Epithelial cell of esophagus (primary cell): ENCODE results near the gene DCP2.
A peak's percentile ranks its signal among the peaks of the same experiment; 100 is the strongest.

Experiments used
- DNase-seq: peaks from one replicate; pipeline ENCODE4 v3.0.0; 2010; ENCODE audit warnings: low read depth
- H3K4me3 ChIP-seq: 2 replicates; pipeline ENCODE4 v1.5.1; 2011; ENCODE audit warnings: mild to moderate bottlenecking, low read length, control low read depth
- TF ChIP-seq, protein P1 (sequence below): IDR thresholded peaks from 2 replicates; pipeline ENCODE4 v1.5.1; 2011; ENCODE audit warnings: low read depth, mild to moderate bottlenecking, low read length, control low read depth, inconsistent platforms; ENCODE audit not compliant: insufficient read depth; ENCODE audit errors: missing control alignments

Gene DCP2

GRCh38 chr5:112967520-112968083 lies 9.0 kb upstream of the DCP2 start:
- no peak overlapping the region for H3K4me3 ChIP-seq
- DNase-seq: no peak

DNA sequence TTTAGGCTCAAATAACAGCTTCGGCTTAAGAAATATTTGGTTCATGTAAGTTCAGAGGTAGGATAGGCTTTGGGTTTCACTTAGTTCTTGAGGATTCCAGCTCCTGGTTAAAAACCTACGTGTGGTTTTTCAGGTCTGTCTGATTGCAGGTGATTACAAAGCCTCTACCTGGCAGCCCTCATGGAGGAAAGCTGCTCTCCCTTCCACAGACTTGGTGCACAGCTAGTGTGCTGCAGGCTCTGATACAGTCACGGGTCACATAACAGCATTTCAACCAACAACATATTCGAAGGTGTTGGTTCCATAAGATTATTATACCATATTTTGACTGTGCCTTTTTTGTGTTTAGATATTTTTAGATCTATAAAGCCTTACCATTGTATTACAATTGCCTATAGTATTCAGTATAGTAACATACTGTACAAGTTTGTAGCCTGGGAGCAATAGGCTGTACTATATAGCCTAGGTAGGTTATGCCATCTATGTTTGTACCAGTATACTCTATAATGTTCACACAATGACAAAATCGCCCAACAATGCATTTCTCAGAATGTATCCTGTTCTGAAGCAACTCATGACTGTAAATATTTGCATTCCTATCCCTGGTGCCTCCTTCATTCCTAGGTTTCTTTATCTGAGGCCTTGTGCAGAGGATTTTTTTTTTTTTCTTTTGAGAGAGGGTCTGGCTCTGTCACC lies 8.0 kb upstream of the DCP2 start:
- TF ChIP-seq, protein P1, sequence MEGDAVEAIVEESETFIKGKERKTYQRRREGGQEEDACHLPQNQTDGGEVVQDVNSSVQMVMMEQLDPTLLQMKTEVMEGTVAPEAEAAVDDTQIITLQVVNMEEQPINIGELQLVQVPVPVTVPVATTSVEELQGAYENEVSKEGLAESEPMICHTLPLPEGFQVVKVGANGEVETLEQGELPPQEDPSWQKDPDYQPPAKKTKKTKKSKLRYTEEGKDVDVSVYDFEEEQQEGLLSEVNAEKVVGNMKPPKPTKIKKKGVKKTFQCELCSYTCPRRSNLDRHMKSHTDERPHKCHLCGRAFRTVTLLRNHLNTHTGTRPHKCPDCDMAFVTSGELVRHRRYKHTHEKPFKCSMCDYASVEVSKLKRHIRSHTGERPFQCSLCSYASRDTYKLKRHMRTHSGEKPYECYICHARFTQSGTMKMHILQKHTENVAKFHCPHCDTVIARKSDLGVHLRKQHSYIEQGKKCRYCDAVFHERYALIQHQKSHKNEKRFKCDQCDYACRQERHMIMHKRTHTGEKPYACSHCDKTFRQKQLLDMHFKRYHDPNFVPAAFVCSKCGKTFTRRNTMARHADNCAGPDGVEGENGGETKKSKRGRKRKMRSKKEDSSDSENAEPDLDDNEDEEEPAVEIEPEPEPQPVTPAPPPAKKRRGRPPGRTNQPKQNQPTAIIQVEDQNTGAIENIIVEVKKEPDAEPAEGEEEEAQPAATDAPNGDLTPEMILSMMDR: no peak
- DNase-seq: peak; percentile 50
- no peak overlapping the region for H3K4me3 ChIP-seq

More at GRCh38 chr5:112967520-112968083, 9.0 kb upstream of the DCP2 start:
- TF ChIP-seq, protein P1: no peak

DNA sequence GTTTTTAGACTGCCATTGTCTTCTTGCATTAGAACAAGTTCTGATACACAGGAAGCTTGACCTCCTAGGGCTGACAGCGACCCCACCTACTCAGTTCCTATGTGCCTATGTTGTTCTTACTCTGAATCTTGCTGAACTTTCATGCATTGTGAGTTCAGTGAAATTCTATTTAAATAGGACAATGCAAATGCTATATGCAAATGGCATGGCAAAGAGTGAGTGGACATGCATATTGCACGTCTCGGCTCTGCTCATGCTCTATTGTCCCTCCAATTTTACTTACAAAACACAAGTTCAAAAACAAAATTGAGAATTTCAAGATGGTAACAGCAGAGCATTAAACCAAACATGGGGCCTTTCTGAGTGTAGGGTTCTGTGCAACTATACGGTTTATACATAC lies 5.3 kb upstream of the DCP2 start:
- TF ChIP-seq, protein P1: no peak
- no peak for DNase-seq
- H3K4me3 ChIP-seq: no peak overlapping the region

DNA sequence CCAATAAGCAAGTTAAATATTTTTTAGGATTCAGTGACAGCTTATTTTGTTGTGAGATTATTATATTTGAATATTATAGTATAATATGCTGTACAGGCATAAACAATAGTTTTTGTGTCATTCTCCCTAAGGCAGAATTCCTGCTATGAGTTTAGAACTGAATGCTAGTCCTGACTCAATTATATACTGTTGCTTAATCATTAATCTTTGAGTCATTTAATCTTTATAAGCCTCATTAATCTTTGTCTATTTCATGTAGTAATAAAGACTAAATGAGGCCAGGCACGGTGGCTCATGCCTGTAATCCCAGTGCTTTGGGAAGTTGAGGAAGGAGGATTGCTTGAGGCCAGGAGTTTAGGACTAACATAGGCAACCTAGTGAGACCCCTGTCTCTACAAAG lies 3.6 kb upstream of the DCP2 start:
- TF ChIP-seq, protein P1: no peak
- DNase-seq: peak; percentile 70

GRCh38 chr5:112973904-112974303 lies 2.7 kb upstream of the DCP2 start:
- TF ChIP-seq, protein P1: no peak
- no peak overlapping the region for H3K4me3 ChIP-seq
- no peak for DNase-seq

More for the DNA sequence above, 3.6 kb upstream of the DCP2 start:
- H3K4me3 ChIP-seq: no peak overlapping the region

GRCh38 chr5:112974901-112975300 lies 1.7 kb upstream of the DCP2 start:
- TF ChIP-seq, protein P1: no peak
- no peak for DNase-seq
- H3K4me3 ChIP-seq: no peak overlapping the region
